ENCODE results near the gene SP140L. TPM values are rescaled to one million over a fixed set of nuclear protein-coding genes. Genes with fewer than 3 reads are reported as not detected.

Gene SP140L
- total RNA-seq, 1 donor from 2014 or later: 39.0 TPM

Other genes with a start within 250 kb of the SP140L start
- 26.1 TPM for gene SP110, start 107.2 kb upstream of the SP140L start, total RNA-seq
- gene SP140, start 101.5 kb upstream of the SP140L start, total RNA-seq: 2.7 TPM
- 129 TPM for gene SP100, start 89.0 kb downstream of the SP140L start, total RNA-seq